ENCODE results near the gene CPNE4. TPM values are rescaled to one million over a fixed set of nuclear protein-coding genes. Genes with fewer than 3 reads are reported as not detected.
"Not testable (repeated sequence)": the region's sequence is repeated elsewhere in the genome, so short reads cannot be mapped to it uniquely, and the experiment has no call there.

CPNE4 gene
- total and polyA plus RNA-seq, 5 donors from 2014 or later, result not detected

- DNase-seq (no peak), ATAC-seq (ENCODE audit: low read depth in 2 of 2) (no peak)
- H3K9me3 ChIP-seq (ENCODE audit: control insufficient read depth in 2 of 2, low read length in 2 of 2), result no peaks in the 10 kb centered on the region
- no peaks in the 10 kb centered on the region for H3K27me3 ChIP-seq (ENCODE audit: control insufficient read depth, insufficient read depth, low read length)
- no peaks in the 10 kb centered on the region for H3K4me1 ChIP-seq (ENCODE audit: control insufficient read depth, insufficient read depth, low read length, poor library complexity, severe bottlenecking)
- H3K4me3 ChIP-seq (ENCODE audit: low read depth, low read length), result no peak overlapping the region
- Mint-ChIP-seq H3K27ac (no peak overlapping the region), H3K27me3 (no peaks in the 10 kb centered on the region), H3K4me3 (no peak overlapping the region), H3K36me3 (no peaks in the 10 kb centered on the region), H3K9me3 (peaks cover 0 to 3% (median 0%) of the 10 kb centered on the region in 7 donors), H3K4me1 (peaks cover 0 to 4% (median 0%) of the 10 kb centered on the region in 4 donors)
- H3K36me3 ChIP-seq (ENCODE audit: control insufficient read depth, insufficient read depth, low read length), result no peaks in the 10 kb centered on the region
- H3K27ac ChIP-seq (ENCODE audit: insufficient read depth, low read length, poor library complexity, severe bottlenecking), result no peak overlapping the region
Measured at GRCh38 chr3:132062535-132062934, 27.7 kb upstream of the CPNE4 start.

DNA sequence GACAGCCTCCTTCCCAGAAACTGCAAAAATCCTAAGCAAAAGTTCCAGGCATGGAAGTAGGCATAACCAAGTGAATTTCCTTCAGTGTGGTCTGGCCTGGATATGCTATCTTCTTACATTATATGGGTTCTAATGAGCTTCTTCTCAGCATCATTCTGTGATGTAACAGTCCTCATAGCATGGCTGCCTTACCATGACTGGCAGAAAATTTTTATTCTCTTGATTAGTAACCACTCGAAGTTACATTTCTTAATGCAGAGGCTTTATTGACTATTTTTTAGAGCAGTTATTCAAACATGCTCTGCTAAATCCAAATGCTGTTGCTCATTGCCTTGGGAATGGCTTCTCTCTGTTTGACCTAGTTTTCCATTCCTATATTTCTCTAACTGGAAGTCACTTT, 21.1 kb upstream of the CPNE4 start:
- Histone ChIP-seq H3K4me1 (ENCODE audit: control insufficient read depth, insufficient read depth, low read length, poor library complexity, severe bottlenecking) (no peaks in the 10 kb centered on the region), H3K9me3 (ENCODE audit: control insufficient read depth in 2 of 2, low read length in 2 of 2) (no peaks in the 10 kb centered on the region), H3K27ac (ENCODE audit: insufficient read depth, low read length, poor library complexity, severe bottlenecking) (no peak overlapping the region), H3K4me3 (ENCODE audit: low read depth, low read length) (no peak overlapping the region), H3K27me3 (ENCODE audit: control insufficient read depth, insufficient read depth, low read length) (no peaks in the 10 kb centered on the region), H3K36me3 (ENCODE audit: control insufficient read depth, insufficient read depth, low read length) (no peaks in the 10 kb centered on the region)
- no peaks in the 10 kb centered on the region for H3K36me3 Mint-ChIP-seq
- H3K27me3 Mint-ChIP-seq, result no peaks in the 10 kb centered on the region
- no peak overlapping the region for H3K27ac Mint-ChIP-seq
- no peaks in the 10 kb centered on the region for H3K4me1 Mint-ChIP-seq
- ATAC-seq (ENCODE audit: low read depth in 2 of 2), result no peak
- H3K9me3 Mint-ChIP-seq, result peaks cover 0 to 10% (median 1%) of the 10 kb centered on the region in 7 donors
- H3K4me3 Mint-ChIP-seq, result no peak overlapping the region
- DNase-seq, result no peak

DNA sequence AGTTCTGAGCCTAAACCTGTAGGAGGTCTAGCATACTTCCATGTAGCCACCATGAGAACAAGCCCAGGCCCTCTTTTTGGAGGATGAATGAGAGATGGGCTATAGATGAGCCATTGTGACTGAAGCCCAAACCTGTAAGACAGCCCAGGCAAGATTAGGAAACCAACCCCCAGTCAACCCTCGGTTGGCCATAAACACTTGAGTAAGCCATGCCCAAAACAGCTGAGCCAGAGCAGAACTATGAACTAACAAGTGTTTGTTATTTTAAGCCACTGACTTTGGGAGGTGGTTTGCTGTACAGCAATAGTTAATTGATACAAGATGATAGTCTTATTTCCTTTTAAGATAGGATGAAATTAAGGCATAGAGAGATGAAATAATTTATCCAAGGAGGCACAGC, 12.4 kb upstream of the CPNE4 start:
- H3K4me1 ChIP-seq (ENCODE audit: control insufficient read depth, insufficient read depth, low read length, poor library complexity, severe bottlenecking), result no peaks in the 10 kb centered on the region
- Mint-ChIP-seq H3K9me3 (peaks cover 0 to 1% (median 0%) of the 10 kb centered on the region in 7 donors), H3K27me3 (no peaks in the 10 kb centered on the region), H3K27ac (no peak overlapping the region), H3K4me3 (no peak overlapping the region), H3K4me1 (no peaks in the 10 kb centered on the region), H3K36me3 (no peaks in the 10 kb centered on the region)
- H3K4me3 ChIP-seq (ENCODE audit: low read depth, low read length), result no peak overlapping the region
- DNase-seq (no peak), ATAC-seq (ENCODE audit: low read depth in 2 of 2) (no peak)
- no peaks in the 10 kb centered on the region for H3K36me3 ChIP-seq (ENCODE audit: control insufficient read depth, insufficient read depth, low read length)
- no peak overlapping the region for H3K27ac ChIP-seq (ENCODE audit: insufficient read depth, low read length, poor library complexity, severe bottlenecking)
- no peaks in the 10 kb centered on the region for H3K9me3 ChIP-seq (ENCODE audit: control insufficient read depth in 2 of 2, low read length in 2 of 2)
- no peaks in the 10 kb centered on the region for H3K27me3 ChIP-seq (ENCODE audit: control insufficient read depth, insufficient read depth, low read length)

DNA sequence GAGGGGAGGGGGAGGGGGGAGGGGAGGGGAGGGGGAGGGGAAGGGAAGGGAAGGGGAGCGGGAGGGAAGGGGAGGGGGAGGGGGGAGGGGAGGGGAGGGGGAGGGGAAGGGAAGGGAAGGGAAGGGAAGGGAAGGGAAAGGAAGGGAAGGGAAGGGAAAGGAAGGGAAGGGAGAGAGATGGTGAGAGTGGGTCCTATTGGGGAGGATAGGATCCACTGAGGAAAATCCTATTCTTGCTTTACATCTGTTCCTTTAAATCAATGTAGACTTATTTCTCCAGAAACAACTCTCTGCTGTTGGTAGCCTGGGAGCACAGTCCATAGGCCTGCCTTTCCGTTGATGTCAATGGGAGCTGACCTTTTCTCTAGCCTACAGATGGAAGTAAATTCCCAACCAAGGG, 10.1 kb upstream of the CPNE4 start:
- H3K4me1 Mint-ChIP-seq; H3K36me3 ChIP-seq (ENCODE audit: control insufficient read depth, insufficient read depth, low read length); H3K4me3 ChIP-seq (ENCODE audit: low read depth, low read length); H3K27ac ChIP-seq (ENCODE audit: insufficient read depth, low read length, poor library complexity, severe bottlenecking); ATAC-seq (ENCODE audit: low read depth in 2 of 2); H3K4me1 ChIP-seq (ENCODE audit: control insufficient read depth, insufficient read depth, low read length, poor library complexity, severe bottlenecking); H3K9me3 ChIP-seq (ENCODE audit: control insufficient read depth in 2 of 2, low read length in 2 of 2); DNase-seq; H3K4me3 Mint-ChIP-seq; H3K27ac Mint-ChIP-seq; H3K36me3 Mint-ChIP-seq; H3K9me3 Mint-ChIP-seq; H3K27me3 ChIP-seq (ENCODE audit: control insufficient read depth, insufficient read depth, low read length): not testable (repeated sequence)
- peaks cover 11% of the 10 kb centered on the region for H3K27me3 Mint-ChIP-seq

DNA sequence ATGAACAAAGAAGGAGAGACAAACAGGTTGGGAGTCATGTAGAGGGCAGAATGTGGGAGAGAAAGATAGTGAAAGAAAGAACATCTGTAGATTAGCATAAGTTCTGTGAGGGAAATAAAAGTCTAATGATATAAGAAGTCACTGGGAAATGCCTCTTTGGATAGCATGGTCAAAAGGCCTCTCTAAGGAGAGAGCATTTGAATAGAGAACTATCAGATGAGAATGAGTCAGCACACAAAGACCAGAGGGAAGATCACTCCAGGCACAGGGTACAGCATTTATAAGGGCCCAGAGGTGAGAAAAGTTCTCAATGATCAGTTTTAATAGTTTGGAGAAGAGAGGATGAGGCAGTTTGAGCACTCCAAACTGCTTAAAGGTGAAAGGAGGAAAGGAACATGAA, 7.9 kb upstream of the CPNE4 start:
- Histone ChIP-seq H3K27me3 (ENCODE audit: control insufficient read depth, insufficient read depth, low read length) (peaks cover 2% of the 10 kb centered on the region), H3K27ac (ENCODE audit: insufficient read depth, low read length, poor library complexity, severe bottlenecking) (no peak overlapping the region), H3K4me1 (ENCODE audit: control insufficient read depth, insufficient read depth, low read length, poor library complexity, severe bottlenecking) (no peaks in the 10 kb centered on the region), H3K4me3 (ENCODE audit: low read depth, low read length) (no peak overlapping the region), H3K36me3 (ENCODE audit: control insufficient read depth, insufficient read depth, low read length) (no peaks in the 10 kb centered on the region), H3K9me3 (ENCODE audit: control insufficient read depth in 2 of 2, low read length in 2 of 2) (no peaks in the 10 kb centered on the region)
- ATAC-seq (ENCODE audit: low read depth in 2 of 2), result no peak
- H3K27ac Mint-ChIP-seq, result no peak overlapping the region
- no peaks in the 10 kb centered on the region for H3K9me3 Mint-ChIP-seq
- H3K4me3 Mint-ChIP-seq, result no peak overlapping the region
- no peaks in the 10 kb centered on the region for H3K4me1 Mint-ChIP-seq
- H3K36me3 Mint-ChIP-seq, result no peaks in the 10 kb centered on the region
- peaks cover 15% of the 10 kb centered on the region for H3K27me3 Mint-ChIP-seq
- DNase-seq, result no peak

DNA sequence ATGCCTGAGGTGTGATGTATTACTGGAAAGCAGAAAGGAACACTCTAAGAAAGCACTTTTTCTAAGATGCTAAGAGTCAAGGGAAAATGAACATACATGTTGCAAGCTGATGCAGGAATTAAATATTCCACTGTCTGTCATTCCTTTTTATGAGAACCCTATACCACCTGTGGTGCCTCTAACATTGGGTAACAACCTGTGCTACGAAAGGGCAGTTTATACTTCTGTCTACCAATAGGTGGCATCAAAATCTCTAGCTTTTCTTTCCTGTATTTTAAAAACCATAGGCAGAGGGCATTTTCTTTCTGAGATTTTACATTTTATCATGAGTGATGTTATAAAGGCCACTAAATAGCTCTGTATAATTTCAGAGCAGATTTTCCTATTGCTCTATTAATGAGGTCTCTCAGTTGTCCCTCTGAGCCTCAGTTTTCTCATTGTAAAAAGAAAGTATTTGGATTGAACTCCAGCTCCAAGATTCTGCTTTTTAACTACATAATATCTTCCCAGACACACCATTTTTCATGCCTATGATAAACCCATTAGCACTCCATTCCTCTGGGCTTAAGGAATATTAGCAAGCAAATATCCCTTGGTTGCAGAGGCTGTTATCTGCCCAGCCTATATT, 3.5 kb upstream of the CPNE4 start:
- ATAC-seq (ENCODE audit: low read depth in 2 of 2) (no peak), DNase-seq (no peak)
- H3K9me3 ChIP-seq (ENCODE audit: control insufficient read depth in 2 of 2, low read length in 2 of 2), result no peaks in the 10 kb centered on the region
- peaks cover 41% of the 10 kb centered on the region for H3K27me3 Mint-ChIP-seq
- no peaks in the 10 kb centered on the region for H3K36me3 Mint-ChIP-seq
- no peaks in the 10 kb centered on the region for H3K36me3 ChIP-seq (ENCODE audit: control insufficient read depth, insufficient read depth, low read length)
- peaks cover 0 to 7% (median 2%) of the 10 kb centered on the region in 4 donors for H3K4me1 Mint-ChIP-seq
- H3K4me1 ChIP-seq (ENCODE audit: control insufficient read depth, insufficient read depth, low read length, poor library complexity, severe bottlenecking), result no peaks in the 10 kb centered on the region
- H3K27ac Mint-ChIP-seq, result no peak overlapping the region
- H3K4me3 Mint-ChIP-seq, result no peak overlapping the region
- H3K9me3 Mint-ChIP-seq, result peaks cover 0 to 3% (median 0%) of the 10 kb centered on the region in 7 donors
- H3K4me3 ChIP-seq (ENCODE audit: low read depth, low read length), result no peak overlapping the region
- no peak overlapping the region for H3K27ac ChIP-seq (ENCODE audit: insufficient read depth, low read length, poor library complexity, severe bottlenecking)
- H3K27me3 ChIP-seq (ENCODE audit: control insufficient read depth, insufficient read depth, low read length), result peaks cover 24% of the 10 kb centered on the region

- peaks cover 0 to 7% (median 2%) of the 10 kb centered on the region in 4 donors for H3K4me1 Mint-ChIP-seq
- H3K4me3 ChIP-seq (ENCODE audit: low read depth, low read length), result no peak overlapping the region
- H3K9me3 Mint-ChIP-seq, result peaks cover 0 to 3% (median 0%) of the 10 kb centered on the region in 7 donors
- no peaks in the 10 kb centered on the region for H3K9me3 ChIP-seq (ENCODE audit: control insufficient read depth in 2 of 2, low read length in 2 of 2)
- ATAC-seq (ENCODE audit: low read depth in 2 of 2) (no peak), DNase-seq (no peak)
- no peak overlapping the region for H3K27ac ChIP-seq (ENCODE audit: insufficient read depth, low read length, poor library complexity, severe bottlenecking)
- no peaks in the 10 kb centered on the region for H3K36me3 ChIP-seq (ENCODE audit: control insufficient read depth, insufficient read depth, low read length)
- no peaks in the 10 kb centered on the region for H3K36me3 Mint-ChIP-seq
- H3K27me3 ChIP-seq (ENCODE audit: control insufficient read depth, insufficient read depth, low read length), result peaks cover 25% of the 10 kb centered on the region
- H3K27me3 Mint-ChIP-seq, result peaks cover 48% of the 10 kb centered on the region
- no peaks in the 10 kb centered on the region for H3K4me1 ChIP-seq (ENCODE audit: control insufficient read depth, insufficient read depth, low read length, poor library complexity, severe bottlenecking)
- no peak overlapping the region for H3K4me3 Mint-ChIP-seq
- no peak overlapping the region for H3K27ac Mint-ChIP-seq
Measured at GRCh38 chr3:132037581-132037980, 2.8 kb upstream of the CPNE4 start.

- Mint-ChIP-seq H3K27me3 (peaks cover 52% of the 10 kb centered on the region), H3K4me3 (no peak overlapping the region), H3K4me1 (peaks cover 0 to 7% (median 2%) of the 10 kb centered on the region in 4 donors), H3K9me3 (peaks cover 0 to 3% (median 0%) of the 10 kb centered on the region in 7 donors), H3K36me3 (no peaks in the 10 kb centered on the region), H3K27ac (no peak overlapping the region)
- Histone ChIP-seq H3K27me3 (ENCODE audit: control insufficient read depth, insufficient read depth, low read length) (peaks cover 25% of the 10 kb centered on the region), H3K27ac (ENCODE audit: insufficient read depth, low read length, poor library complexity, severe bottlenecking) (no peak overlapping the region), H3K36me3 (ENCODE audit: control insufficient read depth, insufficient read depth, low read length) (no peaks in the 10 kb centered on the region), H3K4me3 (ENCODE audit: low read depth, low read length) (no peak overlapping the region), H3K9me3 (ENCODE audit: control insufficient read depth in 2 of 2, low read length in 2 of 2) (no peaks in the 10 kb centered on the region), H3K4me1 (ENCODE audit: control insufficient read depth, insufficient read depth, low read length, poor library complexity, severe bottlenecking) (no peaks in the 10 kb centered on the region)
- DNase-seq, result no peak
- no peak for ATAC-seq (ENCODE audit: low read depth in 2 of 2)
Measured at GRCh38 chr3:132037056-132037455, 2.2 kb upstream of the CPNE4 start.

All from CD4-positive, CD25-positive, alpha-beta regulatory T cell (primary cell).